ENCODE data around the gene ZNF770. TPM values are rescaled to one million over a fixed set of nuclear protein-coding genes. Genes with fewer than 3 reads are reported as not detected.
"Not testable (repeated sequence)": the region's sequence is repeated elsewhere in the genome, so short reads cannot be mapped to it uniquely, and the experiment has no call there.

Gene ZNF770
- total and polyA plus RNA-seq, 7 experiments from 2014 or later, result 32.5 to 146 (median 60.1) TPM

GRCh38 chr15:34984889-34985630 lies 3.0 kb downstream of the ZNF770 start:
- Histone ChIP-seq H3K4me3 (ENCODE audit: low read length) (no peak overlapping the region), H3K27ac (ENCODE audit: low read depth, low read length) (no peak overlapping the region), H3K36me3 (ENCODE audit: control insufficient read depth in 2 of 3, insufficient read depth in 3 of 3, low read length in 3 of 3) (peaks cover 0 to 33% (median 18%) of the 10 kb centered on the region in 3 experiments), H3K4me1 (ENCODE audit: control insufficient read depth in 2 of 2, insufficient read depth in 2 of 2, low read length in 2 of 2) (peaks cover 22 to 24% of the 10 kb centered on the region in 2 donors), H3K9me3 (ENCODE audit: control insufficient read depth in 2 of 3, low read length in 3 of 3) (no peaks in the 10 kb centered on the region), H3K27me3 (ENCODE audit: control insufficient read depth in 2 of 2, insufficient read depth in 2 of 2, low read length in 2 of 2) (no peaks in the 10 kb centered on the region)
- ChIA-PET CTCF (interaction anchor here (0.6 to 1.1 kb wide), 2 partner anchors 15 to 116 kb away, joined by 3 read pairs; partner anchors contain the start of gene AQR), POLR2A (interaction anchor here (1.3 to 8.0 kb wide), 3 partner anchors 8 to 16 kb away, joined by 4 to 126 read pairs (median 9); partner anchors contain the start of gene AQR)
- intact Hi-C loops (cut with micrococcal nuclease), result loop anchor here in 1 of 2 donors (5.0 kb wide), 2 partner anchors 403 to 648 kb away; partner anchors contain the start of genes GOLGA8B and SLC12A6
- peaks cover 0 to 2% (median 0%) of the 10 kb centered on the region in 11 donors for H3K9me3 Mint-ChIP-seq
- no peak for ATAC-seq
- no peak for DNase-seq
- peaks cover 0 to 21% (median 8%) of the 10 kb centered on the region in 5 donors for H3K36me3 Mint-ChIP-seq
- H3K4me3 Mint-ChIP-seq, result peak overlapping the region; percentile 36 to 99 (median 56)
- peak overlapping the region in 6 of 9 donors; percentile 41 to 89 (median 60) for H3K27ac Mint-ChIP-seq
- H3K27me3 Mint-ChIP-seq, result no peaks in the 10 kb centered on the region
- peaks cover 20 to 59% (median 42%) of the 10 kb centered on the region in 7 donors for H3K4me1 Mint-ChIP-seq

GRCh38 chr15:34976743-34977142 lies 11.3 kb downstream of the ZNF770 start:
- intact Hi-C loops (cut with micrococcal nuclease), result no loop called here
- Mint-ChIP-seq H3K4me1 (peaks cover 0 to 10% (median 5%) of the 10 kb centered on the region in 7 donors), H3K36me3 (peaks cover 0 to 15% (median 3%) of the 10 kb centered on the region in 5 donors), H3K27ac (peak overlapping the region in 2 of 9 donors; percentile 17 to 44), H3K9me3 (no peaks in the 10 kb centered on the region), H3K27me3 (no peaks in the 10 kb centered on the region), H3K4me3 (no peak overlapping the region)
- H3K27me3 ChIP-seq (ENCODE audit: control insufficient read depth in 2 of 2, insufficient read depth in 2 of 2, low read length in 2 of 2), result no peaks in the 10 kb centered on the region
- H3K4me1 ChIP-seq (ENCODE audit: control insufficient read depth in 2 of 2, insufficient read depth in 2 of 2, low read length in 2 of 2), result no peaks in the 10 kb centered on the region
- no peaks in the 10 kb centered on the region for H3K9me3 ChIP-seq (ENCODE audit: control insufficient read depth in 2 of 3, low read length in 3 of 3)
- peaks cover 0 to 7% (median under 1%) of the 10 kb centered on the region in 3 experiments for H3K36me3 ChIP-seq (ENCODE audit: control insufficient read depth in 2 of 3, insufficient read depth in 3 of 3, low read length in 3 of 3)
- ATAC-seq (no peak), DNase-seq (no peak)
- H3K4me3 ChIP-seq (ENCODE audit: low read length), result no peak overlapping the region
- POLR2A ChIA-PET, result interaction anchor here (0.9 to 4.6 kb wide), 4 partner anchors 7 to 14 kb away, joined by 3 to 40 read pairs (median 4); partner anchors contain the start of genes AQR and ZNF770
- no peak overlapping the region for H3K27ac ChIP-seq (ENCODE audit: low read depth, low read length)
- CTCF ChIA-PET, result no interaction called here

- Mint-ChIP-seq H3K4me3 (no peak overlapping the region), H3K27me3 (no peaks in the 10 kb centered on the region), H3K27ac (peak overlapping the region in 1 of 9 donors; percentile 44), H3K4me1 (peaks cover 0 to 10% (median 4%) of the 10 kb centered on the region in 7 donors), H3K36me3 (peaks cover 0 to 8% (median 0%) of the 10 kb centered on the region in 5 donors), H3K9me3 (no peaks in the 10 kb centered on the region)
- Histone ChIP-seq H3K36me3 (ENCODE audit: control insufficient read depth in 2 of 3, insufficient read depth in 3 of 3, low read length in 3 of 3) (peaks cover 0 to under 1% (median 0%) of the 10 kb centered on the region in 3 experiments), H3K27ac (ENCODE audit: low read depth, low read length) (no peak overlapping the region), H3K4me3 (ENCODE audit: low read length) (no peak overlapping the region), H3K27me3 (ENCODE audit: control insufficient read depth in 2 of 2, insufficient read depth in 2 of 2, low read length in 2 of 2) (no peaks in the 10 kb centered on the region), H3K9me3 (ENCODE audit: control insufficient read depth in 2 of 3, low read length in 3 of 3) (no peaks in the 10 kb centered on the region), H3K4me1 (ENCODE audit: control insufficient read depth in 2 of 2, insufficient read depth in 2 of 2, low read length in 2 of 2) (no peaks in the 10 kb centered on the region)
- intact Hi-C loops (cut with micrococcal nuclease), result no loop called here
- ChIA-PET CTCF (no interaction called here), POLR2A (interaction anchor here (1.2 to 4.6 kb wide), 2 partner anchors 12 to 14 kb away, joined by 3 to 40 read pairs; partner anchors contain the start of gene ZNF770)
- no peak for DNase-seq
- ATAC-seq, result no peak
Observed at GRCh38 chr15:34976073-34976472, 12.0 kb downstream of the ZNF770 start.

- peaks cover 5 to 7% of the 10 kb centered on the region in 2 donors for H3K4me1 ChIP-seq (ENCODE audit: control insufficient read depth in 2 of 2, insufficient read depth in 2 of 2, low read length in 2 of 2)
- H3K27me3 ChIP-seq (ENCODE audit: control insufficient read depth in 2 of 2, insufficient read depth in 2 of 2, low read length in 2 of 2), result no peaks in the 10 kb centered on the region
- ChIA-PET CTCF (interaction anchor here (1.4 kb wide), 1 partner anchor 14 kb away, joined by 3 read pairs; no protein-coding TSS in a partner anchor), POLR2A (interaction anchor here (0.6 to 4.6 kb wide), 4 partner anchors 10 to 902 kb away, joined by 3 to 40 read pairs (median 3); partner anchors contain the start of gene ZNF770)
- Mint-ChIP-seq H3K36me3 (peaks cover 0 to 8% (median 2%) of the 10 kb centered on the region in 5 donors), H3K4me3 (no peak overlapping the region), H3K27me3 (no peaks in the 10 kb centered on the region), H3K4me1 (peaks cover 12 to 24% (median 14%) of the 10 kb centered on the region in 7 donors), H3K27ac (peak overlapping the region in 2 of 9 donors; percentile 2 to 32), H3K9me3 (no peaks in the 10 kb centered on the region)
- intact Hi-C loops (cut with micrococcal nuclease), result loop anchor here in 1 of 2 donors (5.0 kb wide), 2 partner anchors 766 to 1604 kb away; partner anchors contain the start of gene CDIN1
- ATAC-seq, result no peak
- H3K36me3 ChIP-seq (ENCODE audit: control insufficient read depth in 2 of 3, insufficient read depth in 3 of 3, low read length in 3 of 3), result peaks cover 0 to 4% (median 0%) of the 10 kb centered on the region in 3 experiments
- no peak overlapping the region for H3K4me3 ChIP-seq (ENCODE audit: low read length)
- H3K27ac ChIP-seq (ENCODE audit: low read depth, low read length), result no peak overlapping the region
- no peaks in the 10 kb centered on the region for H3K9me3 ChIP-seq (ENCODE audit: control insufficient read depth in 2 of 3, low read length in 3 of 3)
- DNase-seq, result no peak
Observed at GRCh38 chr15:34973512-34973911, 14.6 kb downstream of the ZNF770 start.

GRCh38 chr15:34970098-34970643 lies 17.9 kb downstream of the ZNF770 start:
- H3K9me3 Mint-ChIP-seq; H3K27me3 Mint-ChIP-seq; ATAC-seq; H3K9me3 ChIP-seq (ENCODE audit: control insufficient read depth in 2 of 3, low read length in 3 of 3); H3K36me3 ChIP-seq (ENCODE audit: control insufficient read depth in 2 of 3, insufficient read depth in 3 of 3, low read length in 3 of 3); H3K27me3 ChIP-seq (ENCODE audit: control insufficient read depth in 2 of 2, insufficient read depth in 2 of 2, low read length in 2 of 2); DNase-seq: not testable (repeated sequence)
- CTCF ChIA-PET, result interaction anchor here (1.0 to 2.3 kb wide), 3 partner anchors 12 to 19 kb away, joined by 3 to 27 read pairs (median 3); partner anchors contain the start of gene ZNF770
- peak overlapping the region; percentile 99 for H3K4me3 ChIP-seq (ENCODE audit: low read length)
- Mint-ChIP-seq H3K36me3 (peaks cover 3 to 12% (median 8%) of the 10 kb centered on the region in 5 donors), H3K4me1 (peaks cover 30 to 49% (median 44%) of the 10 kb centered on the region in 7 donors), H3K27ac (peak overlapping the region; percentile 88 to 100 (median 95)), H3K4me3 (peak overlapping the region; percentile 92 to 99 (median 98))
- POLR2A ChIA-PET, result interaction anchor here (0.7 to 4.0 kb wide), 6 partner anchors 11 to 909 kb away, joined by 3 to 126 read pairs (median 4); partner anchors contain the start of genes EMC4 and ZNF770
- H3K27ac ChIP-seq (ENCODE audit: low read depth, low read length), result peak overlapping the region; percentile 83
- intact Hi-C loops (cut with micrococcal nuclease), result loop anchor here in 1 of 2 donors (5.0 kb wide), 2 partner anchors 763 to 1607 kb away; partner anchors contain the start of gene CDIN1
- peaks cover 10 to 15% of the 10 kb centered on the region in 2 donors for H3K4me1 ChIP-seq (ENCODE audit: control insufficient read depth in 2 of 2, insufficient read depth in 2 of 2, low read length in 2 of 2)

All from naive thymus-derived CD4-positive, alpha-beta T cell (primary cell).